Cardiac fibroblast (primary cell): ENCODE measurements around the gene GATA2.
A peak's percentile ranks its signal among the peaks of the same experiment; 100 is the strongest.

Source experiments
- DNase-seq, 2 donors: peaks; one replicate each; pipeline versions ENCODE4 v3.0.0 to v3.0.0-alpha.2; 2010; ENCODE audit warnings: low read depth in 2 of 2
- H3K4me3 ChIP-seq, 2 donors: replicated peaks in 1 of 2; 1 replicate in 1 of 2; 2 replicates in 1 of 2; pipeline ENCODE4 v1.5.1; 2011; ENCODE audit warnings: low read depth in 2 of 2, low read length in 2 of 2, mild to moderate bottlenecking in 2 of 2, moderate library complexity in 1 of 2
- CTCF ChIP-seq: IDR thresholded peaks from one replicate; pipeline ENCODE4 v1.5.1; 2011; ENCODE audit warnings: low read depth, mild to moderate bottlenecking, low read length, inconsistent platforms

Gene GATA2

DNA sequence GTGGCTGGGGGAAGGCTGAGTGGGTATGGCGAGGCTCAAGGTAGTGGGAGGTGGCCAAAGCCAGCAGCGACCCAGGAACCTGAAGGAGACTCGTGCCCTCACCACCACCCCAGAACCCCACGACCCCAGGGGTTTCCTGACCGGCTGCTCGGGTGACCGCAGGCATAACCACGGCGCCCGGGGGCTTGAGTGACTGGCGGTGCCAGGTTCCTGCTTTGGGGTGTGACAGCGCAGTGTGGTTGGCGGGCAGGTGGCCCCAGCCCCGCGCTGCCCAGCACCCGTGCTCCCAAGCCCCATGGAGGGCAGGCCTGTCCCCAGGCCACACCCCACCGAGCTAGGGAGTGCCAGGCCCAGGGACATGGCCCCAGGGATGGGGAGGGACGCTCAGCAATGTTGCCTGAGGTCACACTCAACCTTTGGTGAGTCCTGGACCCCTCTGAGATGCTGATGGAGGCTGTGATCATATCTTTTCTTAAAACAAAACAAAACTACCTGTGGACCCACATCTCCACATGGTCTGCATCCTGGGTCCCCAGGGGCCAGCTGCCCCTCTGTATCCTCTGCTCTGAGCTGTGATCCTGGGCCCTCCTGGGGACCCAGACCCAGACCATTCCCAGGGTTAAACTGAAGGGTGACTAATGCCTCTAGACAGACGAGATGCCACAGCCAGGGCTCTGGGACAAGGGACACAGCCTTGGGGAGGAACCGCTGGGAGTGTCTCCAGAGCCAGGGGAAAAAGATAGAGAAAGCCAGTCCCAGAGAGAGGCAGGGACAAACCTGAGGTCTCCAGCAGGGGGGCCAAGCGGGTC is 39.3 kb downstream of the GATA2 start:
- TF ChIP-seq CTCF: no peak
- H3K4me3 ChIP-seq: no peak overlapping the region

GRCh38 chr3:128452678-128453275 is 40.2 kb downstream of the GATA2 start:
- H3K4me3 ChIP-seq: no peak overlapping the region
- no peak for DNase-seq
- TF ChIP-seq CTCF: no peak

More for the DNA sequence above, 39.3 kb downstream of the GATA2 start:
- DNase-seq: no peak

GRCh38 chr3:128452120-128452519 is 40.9 kb downstream of the GATA2 start:
- no peak overlapping the region for H3K4me3 ChIP-seq
- DNase-seq: no peak
- no peak for TF ChIP-seq CTCF

- TF ChIP-seq CTCF: no peak
- H3K4me3 ChIP-seq: no peak overlapping the region
- DNase-seq: peak in 1 of 2 donors; percentile 19
Observed at GRCh38 chr3:128449111-128449638, 43.8 kb downstream of the GATA2 start.

DNA sequence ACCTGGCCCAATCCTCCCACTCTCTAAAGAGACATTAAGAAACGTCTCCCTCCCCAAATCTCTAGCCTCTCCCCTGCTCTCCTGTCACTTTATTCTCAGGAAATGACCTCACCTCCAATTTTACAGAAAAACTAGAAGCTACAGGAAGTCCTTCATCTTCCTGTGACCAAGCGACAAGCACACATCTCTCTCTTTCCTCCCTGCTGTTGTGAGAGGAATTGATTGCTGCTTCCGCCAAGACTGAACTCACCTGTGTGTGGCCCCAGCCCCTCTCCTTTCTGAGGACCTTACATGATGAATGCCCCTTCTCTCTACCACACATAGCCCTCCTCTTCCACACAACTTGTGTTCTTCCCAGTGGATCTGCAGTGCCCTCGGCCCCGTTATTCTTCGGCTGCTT is 44.5 kb downstream of the GATA2 start:
- TF ChIP-seq CTCF: no peak
- no peak for DNase-seq
- no peak overlapping the region for H3K4me3 ChIP-seq

DNA sequence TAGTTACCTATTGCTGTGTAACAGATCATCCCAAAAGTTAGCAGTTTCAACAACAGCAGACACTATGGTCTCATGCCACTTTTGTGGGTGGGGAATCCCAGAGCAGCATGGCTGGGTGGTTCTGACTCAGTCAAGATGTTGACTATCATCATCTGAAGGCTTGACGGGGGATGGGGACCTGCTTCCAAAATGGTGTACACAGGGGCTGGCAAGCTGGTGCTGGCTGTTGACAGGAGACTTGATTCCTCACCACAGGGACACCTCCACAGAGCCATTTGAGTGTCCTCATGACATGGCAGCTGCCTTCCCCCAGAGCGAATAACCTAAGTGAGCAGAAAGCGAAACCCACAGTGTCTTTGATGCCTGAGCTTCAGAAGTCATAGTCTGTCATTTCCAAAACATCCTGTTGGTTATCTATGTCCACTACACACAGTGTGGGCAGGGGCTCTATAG is 45.4 kb downstream of the GATA2 start:
- H3K4me3 ChIP-seq: no peak overlapping the region
- DNase-seq: no peak
- no peak for TF ChIP-seq CTCF
